BE2C (cell line): ENCODE measurements around the gene TCF7L2.
"Not testable (repeated sequence)": the region's sequence is repeated elsewhere in the genome, so short reads cannot be mapped to it uniquely, and the experiment has no call there.

Experiments used
- DNase-seq: peaks from one replicate; pipeline ENCODE4 v3.0.0-alpha.2; 2020
- H3K27me3 ChIP-seq: fragments of 250-450 bp; sonication (Bioruptor Pico); 2 replicates; pipeline ENCODE4 v1.5.1; 2020; ENCODE audit warnings: mild to moderate bottlenecking
- H3K36me3 ChIP-seq: fragments of 250-450 bp; sonication (Bioruptor Pico); 2 replicates; pipeline ENCODE4 v1.5.1; 2020; ENCODE audit warnings: mild to moderate bottlenecking
- H3K4me1 ChIP-seq: fragments of 250-450 bp; sonication (Bioruptor Pico); 2 replicates; pipeline ENCODE4 v1.5.1; 2020
- H3K4me3 ChIP-seq: 2 replicates; pipeline ENCODE4 v1.5.1; 2011; ENCODE audit warnings: low read depth, low read length
- H3K9me3 ChIP-seq: fragments of 250-450 bp; sonication (Bioruptor Pico); 2 replicates; pipeline ENCODE4 v1.5.1; 2020
- TF ChIP-seq, protein P1 (sequence below): IDR thresholded peaks from 2 replicates; pipeline ENCODE4 v1.5.1; 2012; ENCODE audit warnings: mild to moderate bottlenecking, low read depth, low read length

The TCF7L2 gene

DNA sequence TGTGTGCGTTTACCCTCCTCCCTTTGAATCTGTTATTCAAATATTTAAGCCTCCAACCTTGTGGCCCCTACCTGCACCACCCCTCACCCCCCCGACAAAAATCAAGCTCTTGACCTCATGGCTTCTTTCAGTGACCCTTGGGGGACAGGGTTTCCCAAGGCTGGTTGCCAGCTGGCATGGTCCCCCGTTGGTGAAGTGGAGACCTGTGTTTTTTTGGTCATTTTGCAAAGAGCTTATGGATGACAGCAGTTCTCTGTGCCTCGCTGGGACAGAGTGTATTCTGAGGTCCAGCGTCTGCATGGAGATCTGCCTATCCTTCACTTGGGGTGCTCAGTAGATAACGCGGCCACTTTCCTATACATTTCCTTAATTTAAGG is 111.0 kb downstream of the TCF7L2 start:
- Histone ChIP-seq H3K27me3 (no peaks in the 10 kb centered on the region), H3K36me3 (peaks cover 3% of the 10 kb centered on the region; the same call in 1 of the 2 replicates), H3K4me3 (no peak overlapping the region), H3K4me1 (peaks cover 33% of the 10 kb centered on the region), H3K9me3 (no peaks in the 10 kb centered on the region)
- TF ChIP-seq, protein P1, sequence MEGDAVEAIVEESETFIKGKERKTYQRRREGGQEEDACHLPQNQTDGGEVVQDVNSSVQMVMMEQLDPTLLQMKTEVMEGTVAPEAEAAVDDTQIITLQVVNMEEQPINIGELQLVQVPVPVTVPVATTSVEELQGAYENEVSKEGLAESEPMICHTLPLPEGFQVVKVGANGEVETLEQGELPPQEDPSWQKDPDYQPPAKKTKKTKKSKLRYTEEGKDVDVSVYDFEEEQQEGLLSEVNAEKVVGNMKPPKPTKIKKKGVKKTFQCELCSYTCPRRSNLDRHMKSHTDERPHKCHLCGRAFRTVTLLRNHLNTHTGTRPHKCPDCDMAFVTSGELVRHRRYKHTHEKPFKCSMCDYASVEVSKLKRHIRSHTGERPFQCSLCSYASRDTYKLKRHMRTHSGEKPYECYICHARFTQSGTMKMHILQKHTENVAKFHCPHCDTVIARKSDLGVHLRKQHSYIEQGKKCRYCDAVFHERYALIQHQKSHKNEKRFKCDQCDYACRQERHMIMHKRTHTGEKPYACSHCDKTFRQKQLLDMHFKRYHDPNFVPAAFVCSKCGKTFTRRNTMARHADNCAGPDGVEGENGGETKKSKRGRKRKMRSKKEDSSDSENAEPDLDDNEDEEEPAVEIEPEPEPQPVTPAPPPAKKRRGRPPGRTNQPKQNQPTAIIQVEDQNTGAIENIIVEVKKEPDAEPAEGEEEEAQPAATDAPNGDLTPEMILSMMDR: no peak
- no peak for DNase-seq

DNA sequence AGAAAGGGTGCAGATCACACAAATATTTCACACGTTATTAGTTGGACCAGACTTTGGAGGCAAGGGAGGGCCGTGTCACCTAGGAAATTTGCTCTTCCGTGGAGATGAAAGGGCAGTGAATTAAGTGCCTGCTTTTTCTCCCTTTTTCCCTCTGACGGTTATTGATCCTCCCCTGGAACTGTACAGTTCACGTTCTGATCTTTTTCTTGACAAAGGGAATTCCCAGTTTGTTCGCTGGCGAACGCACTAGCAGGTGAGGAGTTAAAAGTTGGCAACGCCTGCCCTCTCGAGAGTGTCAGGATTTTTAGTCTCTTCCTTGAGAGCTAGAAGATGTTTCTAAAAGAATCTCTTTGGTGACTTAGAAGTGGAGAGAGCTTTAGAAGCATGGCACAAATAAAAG is 111.5 kb downstream of the TCF7L2 start:
- Histone ChIP-seq H3K9me3 (no peaks in the 10 kb centered on the region), H3K27me3 (no peaks in the 10 kb centered on the region), H3K4me3 (no peak overlapping the region), H3K36me3 (peaks cover 3% of the 10 kb centered on the region; the same call in 1 of the 2 replicates), H3K4me1 (peaks cover 30% of the 10 kb centered on the region)
- TF ChIP-seq, protein P1: no peak
- no peak for DNase-seq

DNA sequence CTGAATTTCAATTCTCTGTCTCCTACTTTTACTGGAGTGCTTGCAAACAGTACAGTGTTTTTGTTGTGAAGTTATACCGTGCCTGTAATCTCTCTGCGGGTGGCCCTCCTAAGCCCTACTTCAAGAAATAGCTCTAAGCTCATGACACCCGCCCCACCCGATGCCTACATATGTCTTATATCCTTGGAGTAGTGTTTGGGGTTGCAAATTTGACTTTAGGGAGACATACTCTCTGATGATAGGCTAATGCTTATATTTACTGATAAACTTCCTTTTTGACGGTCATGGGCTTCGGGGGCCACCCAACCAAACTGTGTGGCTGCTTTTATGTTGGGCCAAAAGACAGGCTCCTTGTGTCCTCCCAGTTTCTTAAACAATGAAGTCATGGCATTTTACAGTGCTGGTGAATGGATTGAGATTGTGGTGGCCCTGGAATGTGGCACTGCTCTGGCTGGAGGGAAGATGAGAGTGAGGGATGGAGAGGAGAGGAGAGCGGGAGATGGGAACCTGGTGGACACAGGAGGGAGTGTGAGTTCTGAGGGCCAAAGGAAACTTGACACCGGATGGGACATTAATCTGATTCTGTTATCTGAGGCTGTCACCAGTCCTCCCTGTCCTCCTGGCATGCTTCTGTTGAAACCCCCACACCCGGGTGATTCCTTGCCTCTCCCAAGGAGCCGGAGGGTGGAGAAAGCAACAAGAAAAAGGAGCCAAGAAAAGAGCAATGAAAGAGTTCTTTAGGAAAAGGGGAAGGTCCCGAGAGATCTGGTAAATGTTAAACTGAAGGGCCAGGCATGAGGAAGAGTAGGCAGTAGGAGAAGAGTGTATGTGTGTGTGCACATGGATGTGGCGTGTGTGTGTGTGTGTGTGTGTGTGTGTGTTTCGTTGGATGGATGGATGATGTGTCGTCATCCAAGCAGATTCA is 113.3 kb downstream of the TCF7L2 start:
- no peaks in the 10 kb centered on the region for H3K27me3 ChIP-seq
- TF ChIP-seq, protein P1: peak; percentile 1; the same call in 1 of the 2 replicates
- H3K36me3 ChIP-seq: peaks cover 3% of the 10 kb centered on the region; the same call in 1 of the 2 replicates
- peaks cover 24% of the 10 kb centered on the region for H3K4me1 ChIP-seq
- H3K4me3 ChIP-seq: no peak overlapping the region
- H3K9me3 ChIP-seq: no peaks in the 10 kb centered on the region
- peak; percentile 14 for DNase-seq

DNA sequence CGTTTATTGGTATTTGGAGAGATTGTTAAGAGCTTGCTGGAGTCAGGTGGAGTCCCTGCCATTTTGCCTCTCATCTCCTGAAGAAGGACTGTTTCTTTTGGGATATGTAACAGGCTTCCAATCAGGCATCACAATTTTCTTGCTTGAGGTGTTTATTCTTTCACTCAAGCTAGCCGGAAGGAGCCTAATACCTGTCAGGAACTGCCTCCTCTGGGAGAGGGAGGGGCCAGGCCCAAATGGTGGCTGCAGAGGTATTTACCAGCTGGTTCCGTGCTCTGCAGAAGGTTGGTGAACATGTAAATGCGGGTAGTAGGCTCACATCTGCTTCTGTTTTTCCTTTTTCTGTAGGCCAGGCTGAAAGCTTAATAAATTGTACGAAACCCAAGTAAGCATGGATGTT is 114.0 kb downstream of the TCF7L2 start:
- DNase-seq: no peak
- Histone ChIP-seq H3K9me3 (no peaks in the 10 kb centered on the region), H3K4me3 (no peak overlapping the region), H3K4me1 (peaks cover 17% of the 10 kb centered on the region), H3K27me3 (no peaks in the 10 kb centered on the region), H3K36me3 (peaks cover 3% of the 10 kb centered on the region; the same call in 1 of the 2 replicates)
- TF ChIP-seq, protein P1: no peak

DNA sequence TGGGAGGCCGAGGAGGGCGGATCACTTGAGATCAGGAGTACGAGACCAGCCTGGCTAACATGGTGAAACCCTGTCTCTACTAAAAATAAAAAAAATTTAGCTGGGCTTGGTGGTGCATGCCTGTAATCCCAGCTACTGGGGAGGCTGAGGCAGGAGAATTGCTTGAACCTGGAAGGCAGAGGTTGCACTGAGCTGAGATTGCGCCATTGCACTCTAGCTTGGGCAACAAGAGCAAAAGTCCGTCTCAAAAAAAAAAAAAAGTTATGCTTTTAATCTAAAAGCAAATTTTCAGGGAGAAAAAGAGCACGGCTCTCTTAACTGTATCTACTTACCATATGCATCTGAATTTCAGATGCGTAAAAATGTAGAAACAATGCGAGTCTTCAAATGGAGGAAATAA is 116.1 kb downstream of the TCF7L2 start:
- not testable (repeated sequence) for DNase-seq, H3K9me3 ChIP-seq, H3K4me3 ChIP-seq, H3K27me3 ChIP-seq, H3K36me3 ChIP-seq
- peaks cover 13% of the 10 kb centered on the region for H3K4me1 ChIP-seq

DNA sequence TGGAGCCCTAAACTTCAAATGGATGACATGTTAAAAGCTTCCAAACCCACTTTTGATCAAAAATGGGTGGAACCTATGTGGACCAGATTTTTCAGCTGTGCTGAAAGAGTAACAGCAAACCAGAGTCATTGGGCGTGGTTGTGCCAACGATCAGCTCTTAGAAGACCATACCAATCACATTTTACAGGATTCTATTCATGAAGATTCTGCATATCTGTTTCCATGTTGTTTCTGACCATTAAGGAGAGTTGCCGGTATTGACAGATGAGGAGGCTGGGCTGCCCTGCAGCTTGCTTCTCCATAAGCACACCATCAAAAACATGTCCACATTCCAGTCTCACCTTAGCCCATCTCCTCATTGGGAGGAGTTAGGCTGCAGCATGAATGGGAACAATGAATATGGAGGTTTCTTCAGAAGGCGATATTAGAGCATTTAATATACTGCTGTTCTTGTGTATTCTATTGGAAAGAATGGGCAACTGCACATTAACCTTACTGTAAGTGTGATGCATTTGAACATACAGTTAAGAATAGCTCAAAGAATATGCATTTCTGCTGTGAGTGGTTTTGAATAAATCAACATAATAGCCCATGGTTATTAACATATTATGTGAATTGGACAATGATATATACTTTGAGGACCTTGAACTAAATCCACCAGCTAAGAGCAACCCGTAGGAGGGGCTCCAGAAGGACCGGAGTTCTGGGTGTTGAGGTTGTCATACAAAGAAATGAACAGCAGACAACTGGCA is 116.7 kb downstream of the TCF7L2 start:
- Histone ChIP-seq H3K27me3 (no peaks in the 10 kb centered on the region), H3K4me1 (peaks cover 19% of the 10 kb centered on the region), H3K9me3 (no peaks in the 10 kb centered on the region), H3K36me3 (peaks cover 3% of the 10 kb centered on the region), H3K4me3 (no peak overlapping the region)
- TF ChIP-seq, protein P1: no peak
- no peak for DNase-seq
